HCT116 (cell line): Measurements from ENCODE around the gene NDUFS6.

Experiments
- EGR1 ChIP-seq: IDR thresholded peaks from 2 replicates; pipeline ENCODE4 v1.6.1; 2012; ENCODE audit warnings: low read depth
- EZH2 ChIP-seq: fragments of 200-600 bp; sonication (generic); IDR thresholded peaks from 2 replicates; pipeline ENCODE4 v1.6.1; 2017; ENCODE audit warnings: antibody characterized with exemption, mixed run types
- POLR2AphosphoS5 ChIP-seq: IDR thresholded peaks from 2 replicates; pipeline ENCODE4 v1.6.1; 2011; ENCODE audit warnings: mild to moderate bottlenecking, low read depth, low read length, moderate library complexity
- TCF7L2 ChIP-seq: IDR thresholded peaks from 2 replicates; pipeline ENCODE4 v1.7.0; 2011; ENCODE audit warnings: borderline replicate concordance, inconsistent platforms; ENCODE audit not compliant: insufficient read depth, insufficient read length; ENCODE audit errors: extremely low read depth
- TF ChIP-seq, protein P1 (sequence below), 3 experiments: fragments of 200-600 bp in 1 of 3; sonication (generic) in 1 of 3; IDR thresholded peaks in 2 of 3; conservative IDR thresholded peaks in 1 of 3; 2 replicates each; pipeline ENCODE4 v1.5.1; 2012 to 2017; ENCODE audit warnings: low read depth in 2 of 3, low read length in 2 of 3, antibody characterized with exemption in 1 of 3, borderline replicate concordance in 1 of 3, control low read depth in 1 of 3, mild to moderate bottlenecking in 1 of 3, mixed read lengths in 1 of 3, mixed run types in 1 of 3, moderate library complexity in 1 of 3; ENCODE audit not compliant: insufficient read depth in 1 of 3
- TF ChIP-seq, protein P2 (sequence below): IDR thresholded peaks from 2 replicates; pipeline ENCODE4 v1.6.1; 2012

DNA sequence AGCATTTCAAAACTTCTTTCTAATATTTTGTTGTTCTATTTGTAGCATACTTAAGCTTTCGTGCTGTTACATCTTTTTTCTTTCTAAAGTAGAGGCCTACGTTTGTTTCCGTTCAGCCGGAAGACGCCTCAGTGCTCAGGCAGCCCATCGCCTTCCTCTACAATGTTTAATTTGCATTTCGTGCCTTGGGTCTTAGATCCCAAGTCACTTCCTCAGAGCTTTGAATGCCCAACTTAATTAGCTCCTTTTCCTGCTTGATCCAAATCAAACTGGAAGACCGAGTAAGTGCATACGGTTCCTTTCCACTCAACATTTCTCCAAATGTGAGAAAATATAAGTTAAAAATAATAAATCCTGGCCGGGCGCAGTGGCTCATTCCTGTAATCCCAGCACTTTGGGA, 44.7 kb upstream of the NDUFS6 start:
- TF ChIP-seq, protein P1, sequence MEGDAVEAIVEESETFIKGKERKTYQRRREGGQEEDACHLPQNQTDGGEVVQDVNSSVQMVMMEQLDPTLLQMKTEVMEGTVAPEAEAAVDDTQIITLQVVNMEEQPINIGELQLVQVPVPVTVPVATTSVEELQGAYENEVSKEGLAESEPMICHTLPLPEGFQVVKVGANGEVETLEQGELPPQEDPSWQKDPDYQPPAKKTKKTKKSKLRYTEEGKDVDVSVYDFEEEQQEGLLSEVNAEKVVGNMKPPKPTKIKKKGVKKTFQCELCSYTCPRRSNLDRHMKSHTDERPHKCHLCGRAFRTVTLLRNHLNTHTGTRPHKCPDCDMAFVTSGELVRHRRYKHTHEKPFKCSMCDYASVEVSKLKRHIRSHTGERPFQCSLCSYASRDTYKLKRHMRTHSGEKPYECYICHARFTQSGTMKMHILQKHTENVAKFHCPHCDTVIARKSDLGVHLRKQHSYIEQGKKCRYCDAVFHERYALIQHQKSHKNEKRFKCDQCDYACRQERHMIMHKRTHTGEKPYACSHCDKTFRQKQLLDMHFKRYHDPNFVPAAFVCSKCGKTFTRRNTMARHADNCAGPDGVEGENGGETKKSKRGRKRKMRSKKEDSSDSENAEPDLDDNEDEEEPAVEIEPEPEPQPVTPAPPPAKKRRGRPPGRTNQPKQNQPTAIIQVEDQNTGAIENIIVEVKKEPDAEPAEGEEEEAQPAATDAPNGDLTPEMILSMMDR (IDR thresholded peaks at IDR 0.05 in 2 of 3, conservative IDR thresholded peaks at IDR 0.05 in 1 of 3; ENCODE audit: borderline replicate concordance in 1 of 3, insufficient read depth in 1 of 3, low read depth in 2 of 3, low read length in 2 of 3) = no peak
- TF ChIP-seq, protein P2, sequence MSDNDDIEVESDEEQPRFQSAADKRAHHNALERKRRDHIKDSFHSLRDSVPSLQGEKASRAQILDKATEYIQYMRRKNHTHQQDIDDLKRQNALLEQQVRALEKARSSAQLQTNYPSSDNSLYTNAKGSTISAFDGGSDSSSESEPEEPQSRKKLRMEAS = no peak
- TF ChIP-seq EZH2 (no peak), TCF7L2 (no peak), EGR1 (no peak), POLR2AphosphoS5 (no peak)
